ENCODE data around the gene SIDT2.

The SIDT2 gene

GRCh38 chr11:117170210-117170609 lies 8.3 kb upstream of the SIDT2 start (continued):
- TF ChIP-seq, protein P1, sequence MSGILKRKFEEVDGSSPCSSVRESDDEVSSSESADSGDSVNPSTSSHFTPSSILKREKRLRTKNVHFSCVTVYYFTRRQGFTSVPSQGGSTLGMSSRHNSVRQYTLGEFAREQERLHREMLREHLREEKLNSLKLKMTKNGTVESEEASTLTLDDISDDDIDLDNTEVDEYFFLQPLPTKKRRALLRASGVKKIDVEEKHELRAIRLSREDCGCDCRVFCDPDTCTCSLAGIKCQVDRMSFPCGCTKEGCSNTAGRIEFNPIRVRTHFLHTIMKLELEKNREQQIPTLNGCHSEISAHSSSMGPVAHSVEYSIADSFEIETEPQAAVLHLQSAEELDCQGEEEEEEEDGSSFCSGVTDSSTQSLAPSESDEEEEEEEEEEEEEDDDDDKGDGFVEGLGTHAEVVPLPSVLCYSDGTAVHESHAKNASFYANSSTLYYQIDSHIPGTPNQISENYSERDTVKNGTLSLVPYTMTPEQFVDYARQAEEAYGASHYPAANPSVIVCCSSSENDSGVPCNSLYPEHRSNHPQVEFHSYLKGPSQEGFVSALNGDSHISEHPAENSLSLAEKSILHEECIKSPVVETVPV (CRISPR knock-in tag; IDR thresholded peaks at IDR 0.05): no peak
- TF ChIP-seq, protein P2, sequence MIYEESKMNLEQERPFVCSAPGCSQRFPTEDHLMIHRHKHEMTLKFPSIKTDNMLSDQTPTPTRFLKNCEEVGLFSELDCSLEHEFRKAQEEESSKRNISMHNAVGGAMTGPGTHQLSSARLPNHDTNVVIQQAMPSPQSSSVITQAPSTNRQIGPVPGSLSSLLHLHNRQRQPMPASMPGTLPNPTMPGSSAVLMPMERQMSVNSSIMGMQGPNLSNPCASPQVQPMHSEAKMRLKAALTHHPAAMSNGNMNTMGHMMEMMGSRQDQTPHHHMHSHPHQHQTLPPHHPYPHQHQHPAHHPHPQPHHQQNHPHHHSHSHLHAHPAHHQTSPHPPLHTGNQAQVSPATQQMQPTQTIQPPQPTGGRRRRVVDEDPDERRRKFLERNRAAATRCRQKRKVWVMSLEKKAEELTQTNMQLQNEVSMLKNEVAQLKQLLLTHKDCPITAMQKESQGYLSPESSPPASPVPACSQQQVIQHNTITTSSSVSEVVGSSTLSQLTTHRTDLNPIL (CRISPR knock-in tag; IDR thresholded peaks at IDR 0.05; ENCODE audit: low read depth): no peak
- no peak for TF ChIP-seq BACH2 (CRISPR knock-in tag; IDR thresholded peaks at IDR 0.05; ENCODE audit: borderline replicate concordance)

DNA sequence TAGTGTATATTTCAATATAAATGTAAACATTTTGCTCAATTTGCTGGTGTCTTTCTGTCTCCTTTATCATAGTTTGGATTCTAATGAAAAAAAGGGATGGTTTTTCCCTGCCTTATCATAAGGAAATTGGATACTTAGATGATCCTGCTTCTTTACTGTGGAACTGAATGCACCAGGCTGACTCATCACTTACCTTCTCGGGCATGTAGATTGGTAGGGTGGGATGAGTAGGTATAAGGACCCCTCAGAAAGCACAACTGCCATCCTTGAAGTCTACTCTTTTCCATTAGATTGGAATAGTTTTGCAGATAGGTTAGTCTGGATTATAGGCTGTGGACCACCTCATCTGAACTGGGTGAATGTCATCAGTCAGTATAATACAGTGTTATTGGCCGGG lies 7.5 kb upstream of the SIDT2 start:
- ATAC-seq: no peak
- TF ChIP-seq TSHZ2 (CRISPR knock-in tag; IDR thresholded peaks at IDR 0.05) (no peak), SNAI2 (CRISPR knock-in tag; IDR thresholded peaks at IDR 0.05) (no peak), ZNF8 (CRISPR knock-in tag; IDR thresholded peaks at IDR 0.05) (no peak), OSR1 (CRISPR knock-in tag; IDR thresholded peaks at IDR 0.05) (no peak), TOX (CRISPR knock-in tag; IDR thresholded peaks at IDR 0.05; ENCODE audit: borderline replicate concordance) (no peak), BACH2 (CRISPR knock-in tag; IDR thresholded peaks at IDR 0.05; ENCODE audit: borderline replicate concordance) (no peak), GLIS3 (CRISPR knock-in tag; IDR thresholded peaks at IDR 0.05) (no peak), ZNF565 (CRISPR knock-in tag; conservative IDR thresholded peaks at IDR 0.05; ENCODE audit: low read depth) (no peak), RARB (CRISPR knock-in tag; IDR thresholded peaks at IDR 0.05) (no peak), PPARA (CRISPR knock-in tag; IDR thresholded peaks at IDR 0.05; ENCODE audit: borderline replicate concordance) (no peak), ZC3H10 (CRISPR knock-in tag; IDR thresholded peaks at IDR 0.05) (no peak)
- TF ChIP-seq, protein P1 (CRISPR knock-in tag; IDR thresholded peaks at IDR 0.05): no peak

- ATAC-seq: no peak
- TF ChIP-seq CSDC2 (CRISPR knock-in tag; IDR thresholded peaks at IDR 0.05) (no peak), BACH2 (CRISPR knock-in tag; IDR thresholded peaks at IDR 0.05; ENCODE audit: borderline replicate concordance) (no peak), ARNTL (CRISPR knock-in tag; IDR thresholded peaks at IDR 0.05; ENCODE audit: borderline replicate concordance, low read depth) (no peak), ISL1 (CRISPR knock-in tag; IDR thresholded peaks at IDR 0.05) (no peak), SNAI2 (CRISPR knock-in tag; IDR thresholded peaks at IDR 0.05) (no peak), ZNF70 (CRISPR knock-in tag; IDR thresholded peaks at IDR 0.05) (no peak), TCF4 (CRISPR knock-in tag; IDR thresholded peaks at IDR 0.05; ENCODE audit: borderline replicate concordance) (no peak), ZFP3 (CRISPR knock-in tag; IDR thresholded peaks at IDR 0.05) (no peak), ZC3H10 (CRISPR knock-in tag; IDR thresholded peaks at IDR 0.05) (no peak), POU6F1 (CRISPR knock-in tag; IDR thresholded peaks at IDR 0.05; ENCODE audit: borderline replicate concordance, low read depth) (no peak), PPARA (CRISPR knock-in tag; IDR thresholded peaks at IDR 0.05; ENCODE audit: borderline replicate concordance) (no peak), RARB (CRISPR knock-in tag; IDR thresholded peaks at IDR 0.05) (no peak), ESRRG (CRISPR knock-in tag; IDR thresholded peaks at IDR 0.05) (no peak), ZNF8 (CRISPR knock-in tag; IDR thresholded peaks at IDR 0.05) (no peak), ZFP30 (CRISPR knock-in tag; IDR thresholded peaks at IDR 0.05) (no peak)
- TF ChIP-seq, protein P1 (CRISPR knock-in tag; IDR thresholded peaks at IDR 0.05): no peak
- TF ChIP-seq, protein P2 (CRISPR knock-in tag; IDR thresholded peaks at IDR 0.05; ENCODE audit: low read depth): no peak
Measured at GRCh38 chr11:117171404-117172061, 7.0 kb upstream of the SIDT2 start.

Measured in SK-N-SH treated with all-trans-retinoic acid at 6 μM for 48 hours (cell line).